Panc1 (cell line): ENCODE measurements around the gene JPH3. TPM values are rescaled to one million over a fixed set of nuclear protein-coding genes. Genes with fewer than 3 reads are reported as not detected.

Experiments used
- ATAC-seq: fragments of 200-7000 bp; cut with Tn5 transposase; 2 replicates; pipeline ENCODE4 v1.9.1; 2020; ENCODE audit warnings: mild to moderate bottlenecking, moderate library complexity
- BruUV-seq: library from RNA; stranded (reverse); fragments of 400-500 nt; replicated peaks from 2 replicates; lab custom pipeline; 2021; lab: Mats Ljungman, UMichigan
- CTCF ChIA-PET: fragments of 300-600 bp; sonication (Branson Sonifier 250); formaldehyde crosslinking; loops from one replicate; lab custom pipeline; 2022; ENCODE audit warnings: antibody characterized with exemption; lab: Charles Lee
- POLR2A ChIA-PET: fragments of 300-600 bp; sonication (Branson Sonifier 250); formaldehyde crosslinking; loops from one replicate; lab custom pipeline; 2022; ENCODE audit warnings: antibody characterized with exemption; lab: Charles Lee
- DNase-seq: peaks from one replicate; pipeline ENCODE4 v3.0.0-alpha.2; 2010; ENCODE audit warnings: low read depth, low spot score
- H3K27ac ChIP-seq: 2 replicates; pipeline ENCODE4 v1.5.1; 2011; ENCODE audit warnings: mild to moderate bottlenecking, low read length, inconsistent platforms
- H3K27me3 ChIP-seq: fragments of 200-500 bp; sonication (Bioruptor generic); 2 replicates; pipeline ENCODE4 v1.6.0; 2014; ENCODE audit warnings: low read length, inconsistent platforms; ENCODE audit not compliant: control insufficient read depth, insufficient read depth
- H3K36me3 ChIP-seq: fragments of 200-500 bp; sonication (Bioruptor generic); 2 replicates; pipeline ENCODE4 v1.5.1; 2014; ENCODE audit warnings: inconsistent platforms, mild to moderate bottlenecking, low read length, moderate library complexity; ENCODE audit not compliant: control insufficient read depth, insufficient read depth
- H3K4me1 ChIP-seq: 2 replicates; pipeline ENCODE4 v1.5.1; 2011; ENCODE audit warnings: inconsistent platforms, mild to moderate bottlenecking, low read length, moderate library complexity; ENCODE audit not compliant: control insufficient read depth, insufficient read depth
- H3K4me3 ChIP-seq, 2 experiments: 2 replicates each; pipeline ENCODE4 v1.5.1; 2011 to 2012; ENCODE audit warnings: low read depth in 2 of 2, low read length in 2 of 2, mild to moderate bottlenecking in 2 of 2, inconsistent platforms in 1 of 2, moderate library complexity in 1 of 2
- H3K9me3 ChIP-seq: fragments of 200-500 bp; sonication (Bioruptor generic); 2 replicates; pipeline ENCODE4 v1.5.1; 2014; ENCODE audit warnings: low read depth, mild to moderate bottlenecking, inconsistent platforms, low read length, moderate library complexity; ENCODE audit not compliant: control insufficient read depth, insufficient read depth
- POLR2AphosphoS5 ChIP-seq: IDR thresholded peaks from 2 replicates; pipeline ENCODE4 v1.6.1; 2012; ENCODE audit warnings: mild to moderate bottlenecking, low read depth, low read length, moderate library complexity
- SIN3A ChIP-seq: IDR thresholded peaks from 2 replicates; pipeline ENCODE4 v1.6.1; 2012; ENCODE audit warnings: low read depth, mild to moderate bottlenecking, low read length, moderate library complexity, borderline replicate concordance; ENCODE audit not compliant: insufficient read depth
- TCF7L2 ChIP-seq: IDR thresholded peaks from 2 replicates; pipeline ENCODE4 v1.6.1; 2011; ENCODE audit warnings: mild to moderate bottlenecking, low read depth, low read length, inconsistent platforms
- in situ Hi-C: cut with HindIII; loops from 2 replicates; pipeline ENCODE4 v1.10.0; 2016; ENCODE audit warnings: low sequenced_read_pairs, low pct_unique_long_range_greater_than_20kb
- intact Hi-C: fragments of 100-400 bp; cut with micrococcal nuclease; formaldehyde crosslinking; loops from one replicate; pipeline ENCODE4 v1.10.0; 2022; ENCODE audit not compliant: unreplicated experiment
- total RNA-seq: library from RNA; stranded (reverse); gene quantifications from one replicate; pipeline ENCODE4 v1.2.1, GENCODE V29; 2021; ENCODE audit not compliant: unreplicated experiment
- TF ChIP-seq, protein P1 (sequence below), 2 experiments: IDR thresholded peaks; 2 replicates each; pipeline ENCODE4 v1.6.1; 2011 to 2012; ENCODE audit warnings: low read depth in 2 of 2, control low read depth in 1 of 2, low read length in 1 of 2, mild to moderate bottlenecking in 1 of 2, moderate library complexity in 1 of 2; ENCODE audit not compliant: insufficient read depth in 1 of 2
- TF ChIP-seq, protein P2 (sequence below): fragments of 450-650 bp; IDR thresholded peaks from 2 replicates; pipeline ENCODE4 v1.5.1; 2017; ENCODE audit warnings: mild to moderate bottlenecking

JPH3 gene
- total RNA-seq, 1 experiment from 2014 or later = 1.2 TPM

DNA sequence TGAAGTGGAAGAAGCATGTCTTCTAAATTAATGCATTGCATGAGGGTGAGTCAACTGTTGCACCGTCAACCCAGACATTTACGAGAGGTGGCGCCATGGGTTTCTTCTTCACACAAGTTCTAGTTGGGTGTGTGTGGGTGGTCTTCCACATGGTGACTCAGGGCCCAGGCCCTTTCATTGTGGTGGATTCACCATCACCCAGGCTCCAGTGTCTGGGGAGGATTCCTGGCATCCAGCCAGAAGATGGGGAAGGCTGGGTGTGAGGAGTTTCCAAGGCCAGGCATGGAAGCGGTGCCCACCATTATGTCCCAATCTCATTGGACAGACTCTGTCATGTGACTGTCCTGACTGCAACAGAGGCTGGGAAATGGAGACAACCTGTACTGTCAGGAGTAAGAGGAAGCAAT is 21.4 kb upstream of the JPH3 start:
- in situ Hi-C loops = no loop called here
- POLR2A ChIA-PET = no interaction called here
- ATAC-seq (no peak), DNase-seq (no peak)
- Histone ChIP-seq H3K9me3 (no peaks in the 10 kb centered on the region), H3K27ac (peak overlapping the region; percentile 69; the same call in 1 of the 2 replicates), H3K27me3 (no peaks in the 10 kb centered on the region), H3K4me1 (peaks cover 14% of the 10 kb centered on the region), H3K36me3 (no peaks in the 10 kb centered on the region), H3K4me3 (no peak overlapping the region)
- CTCF ChIA-PET = interaction anchor here (1.5 kb wide), 1 partner anchor 9 kb away, joined by 3 read pairs; no protein-coding TSS in a partner anchor
- BruUV-seq = no TSS peak
- no peak for TF ChIP-seq POLR2AphosphoS5
- no peak for TF ChIP-seq SIN3A
- TF ChIP-seq, protein P1, sequence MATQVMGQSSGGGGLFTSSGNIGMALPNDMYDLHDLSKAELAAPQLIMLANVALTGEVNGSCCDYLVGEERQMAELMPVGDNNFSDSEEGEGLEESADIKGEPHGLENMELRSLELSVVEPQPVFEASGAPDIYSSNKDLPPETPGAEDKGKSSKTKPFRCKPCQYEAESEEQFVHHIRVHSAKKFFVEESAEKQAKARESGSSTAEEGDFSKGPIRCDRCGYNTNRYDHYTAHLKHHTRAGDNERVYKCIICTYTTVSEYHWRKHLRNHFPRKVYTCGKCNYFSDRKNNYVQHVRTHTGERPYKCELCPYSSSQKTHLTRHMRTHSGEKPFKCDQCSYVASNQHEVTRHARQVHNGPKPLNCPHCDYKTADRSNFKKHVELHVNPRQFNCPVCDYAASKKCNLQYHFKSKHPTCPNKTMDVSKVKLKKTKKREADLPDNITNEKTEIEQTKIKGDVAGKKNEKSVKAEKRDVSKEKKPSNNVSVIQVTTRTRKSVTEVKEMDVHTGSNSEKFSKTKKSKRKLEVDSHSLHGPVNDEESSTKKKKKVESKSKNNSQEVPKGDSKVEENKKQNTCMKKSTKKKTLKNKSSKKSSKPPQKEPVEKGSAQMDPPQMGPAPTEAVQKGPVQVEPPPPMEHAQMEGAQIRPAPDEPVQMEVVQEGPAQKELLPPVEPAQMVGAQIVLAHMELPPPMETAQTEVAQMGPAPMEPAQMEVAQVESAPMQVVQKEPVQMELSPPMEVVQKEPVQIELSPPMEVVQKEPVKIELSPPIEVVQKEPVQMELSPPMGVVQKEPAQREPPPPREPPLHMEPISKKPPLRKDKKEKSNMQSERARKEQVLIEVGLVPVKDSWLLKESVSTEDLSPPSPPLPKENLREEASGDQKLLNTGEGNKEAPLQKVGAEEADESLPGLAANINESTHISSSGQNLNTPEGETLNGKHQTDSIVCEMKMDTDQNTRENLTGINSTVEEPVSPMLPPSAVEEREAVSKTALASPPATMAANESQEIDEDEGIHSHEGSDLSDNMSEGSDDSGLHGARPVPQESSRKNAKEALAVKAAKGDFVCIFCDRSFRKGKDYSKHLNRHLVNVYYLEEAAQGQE (IDR thresholded peaks at IDR 0.05; ENCODE audit: insufficient read depth in 1 of 2, low read depth in 2 of 2, low read length in 1 of 2) = no peak
- TF ChIP-seq TCF7L2 = no peak
- TF ChIP-seq, protein P2, sequence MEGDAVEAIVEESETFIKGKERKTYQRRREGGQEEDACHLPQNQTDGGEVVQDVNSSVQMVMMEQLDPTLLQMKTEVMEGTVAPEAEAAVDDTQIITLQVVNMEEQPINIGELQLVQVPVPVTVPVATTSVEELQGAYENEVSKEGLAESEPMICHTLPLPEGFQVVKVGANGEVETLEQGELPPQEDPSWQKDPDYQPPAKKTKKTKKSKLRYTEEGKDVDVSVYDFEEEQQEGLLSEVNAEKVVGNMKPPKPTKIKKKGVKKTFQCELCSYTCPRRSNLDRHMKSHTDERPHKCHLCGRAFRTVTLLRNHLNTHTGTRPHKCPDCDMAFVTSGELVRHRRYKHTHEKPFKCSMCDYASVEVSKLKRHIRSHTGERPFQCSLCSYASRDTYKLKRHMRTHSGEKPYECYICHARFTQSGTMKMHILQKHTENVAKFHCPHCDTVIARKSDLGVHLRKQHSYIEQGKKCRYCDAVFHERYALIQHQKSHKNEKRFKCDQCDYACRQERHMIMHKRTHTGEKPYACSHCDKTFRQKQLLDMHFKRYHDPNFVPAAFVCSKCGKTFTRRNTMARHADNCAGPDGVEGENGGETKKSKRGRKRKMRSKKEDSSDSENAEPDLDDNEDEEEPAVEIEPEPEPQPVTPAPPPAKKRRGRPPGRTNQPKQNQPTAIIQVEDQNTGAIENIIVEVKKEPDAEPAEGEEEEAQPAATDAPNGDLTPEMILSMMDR = no peak
- intact Hi-C loops = no loop called here

DNA sequence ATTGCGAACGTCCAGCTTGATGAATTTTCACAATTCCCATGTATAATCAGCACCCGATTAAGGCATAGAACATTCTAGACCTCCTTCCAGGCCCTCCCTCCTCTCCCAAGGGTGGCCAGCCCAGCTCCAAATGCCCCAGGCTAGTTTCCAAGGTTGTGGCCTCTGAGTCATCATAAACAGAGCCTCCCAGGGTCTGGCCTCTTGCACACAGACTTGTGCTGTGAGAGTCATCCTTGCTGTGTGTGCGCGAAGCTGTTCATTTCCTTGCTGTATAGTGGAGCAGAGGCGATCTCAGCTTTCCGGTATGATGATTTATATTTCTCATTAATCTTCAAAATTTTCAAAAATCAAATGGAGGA is 20.5 kb upstream of the JPH3 start:
- intact Hi-C loops (no loop called here), in situ Hi-C loops (no loop called here)
- Histone ChIP-seq H3K4me3 (peak overlapping the region in 1 of 2 experiments; percentile 10; a peak in 1 of 4 replicates), H3K9me3 (no peaks in the 10 kb centered on the region), H3K36me3 (no peaks in the 10 kb centered on the region), H3K27me3 (no peaks in the 10 kb centered on the region), H3K27ac (peak overlapping the region; percentile 69), H3K4me1 (peaks cover 14% of the 10 kb centered on the region)
- ChIA-PET CTCF (interaction anchor here (0.6 to 1.5 kb wide), 4 partner anchors 10 to 54 kb away, joined by 3 to 5 read pairs (median 4); no protein-coding TSS in a partner anchor), POLR2A (interaction anchor here (1.4 kb wide), 1 partner anchor 11 kb away, joined by 4 read pairs; no protein-coding TSS in a partner anchor)
- no TSS peak for BruUV-seq
- ATAC-seq = peak; percentile 93
- peak; percentile 80 for DNase-seq
- peak; percentile 62; the same call in 1 of the 2 replicates for TF ChIP-seq POLR2AphosphoS5
- TF ChIP-seq, protein P1 (IDR thresholded peaks at IDR 0.05; ENCODE audit: insufficient read depth in 1 of 2, low read depth in 2 of 2, low read length in 1 of 2) = no peak
- TF ChIP-seq, protein P2 = no peak
- TF ChIP-seq SIN3A = no peak
